PC-9 (cell line): ENCODE data around the gene TGFB1. TPM values are rescaled to one million over a fixed set of nuclear protein-coding genes. Genes with fewer than 3 reads are reported as not detected.

Experiments
- BruUV-seq: library from RNA; stranded (reverse); fragments of 400-500 nt; replicated peaks from 2 replicates; lab custom pipeline; 2021; lab: Mats Ljungman, UMichigan
- CTCF ChIA-PET: fragments of 300-600 bp; sonication (Branson Sonifier 250); formaldehyde crosslinking; loops from one replicate; lab custom pipeline; 2022; ENCODE audit warnings: antibody characterized with exemption; lab: Charles Lee
- POLR2A ChIA-PET: fragments of 300-600 bp; sonication (Branson Sonifier 250); formaldehyde crosslinking; loops from one replicate; lab custom pipeline; 2022; ENCODE audit warnings: antibody characterized with exemption; ENCODE audit not compliant: unreplicated experiment; lab: Charles Lee
- DNase-seq, 2 experiments: peaks; one replicate each; pipeline versions ENCODE4 v3.0.0 to v3.0.0-alpha.2; 2015 to 2022; ENCODE audit warnings: mixed read lengths in 1 of 2
- H2AFZ ChIP-seq: fragments of 200-600 bp; sonication (generic); 2 replicates; pipeline ENCODE4 v1.8.1; 2017; ENCODE audit warnings: antibody characterized with exemption
- H3F3A ChIP-seq: fragments of 200-600 bp; sonication (generic); 2 replicates; pipeline ENCODE4 v1.8.1; 2017; ENCODE audit warnings: antibody characterized with exemption, mild to moderate bottlenecking, low read depth; ENCODE audit not compliant: insufficient read depth
- H3K27ac ChIP-seq: fragments of 200-600 bp; sonication (generic); 2 replicates; pipeline ENCODE4 v1.6.1; 2016; ENCODE audit warnings: mixed run types
- H3K27me3 ChIP-seq: fragments of 200-600 bp; sonication (generic); 2 replicates; pipeline ENCODE4 v1.6.1; 2016; ENCODE audit warnings: low read depth, mixed run types; ENCODE audit not compliant: insufficient read depth
- H3K36me3 ChIP-seq: fragments of 200-600 bp; sonication (generic); 2 replicates; pipeline ENCODE4 v1.6.1; 2016; ENCODE audit warnings: low read depth, mixed run types
- H3K4me1 ChIP-seq: fragments of 200-600 bp; sonication (generic); replicated peaks from 2 replicates; pipeline ENCODE4 v1.6.1; 2016; ENCODE audit warnings: mixed run types; ENCODE audit not compliant: insufficient read depth
- H3K4me2 ChIP-seq: fragments of 200-600 bp; sonication (generic); 2 replicates; pipeline ENCODE4 v1.6.1; 2017; ENCODE audit warnings: mixed run types
- H3K4me3 ChIP-seq: fragments of 200-600 bp; sonication (generic); 2 replicates; pipeline ENCODE4 v1.6.1; 2016; ENCODE audit warnings: mixed run types
- H3K79me2 ChIP-seq: fragments of 200-600 bp; sonication (generic); 2 replicates; pipeline ENCODE4 v1.6.1; 2017; ENCODE audit warnings: low read depth, mixed run types
- H3K9me2 ChIP-seq: fragments of 200-600 bp; sonication (generic); 2 replicates; pipeline ENCODE4 v1.8.1; 2017; ENCODE audit warnings: mild to moderate bottlenecking; ENCODE audit not compliant: insufficient read depth
- H3K9me3 ChIP-seq: fragments of 200-600 bp; sonication (generic); 2 replicates; pipeline ENCODE4 v1.8.1; 2016; ENCODE audit warnings: low read depth; ENCODE audit not compliant: insufficient read depth
- H4K20me1 ChIP-seq: fragments of 200-600 bp; sonication (generic); 2 replicates; pipeline ENCODE4 v1.8.1; 2017; ENCODE audit not compliant: insufficient read depth
- CTCF ChIP-seq: fragments of 200-600 bp; sonication (generic); conservative IDR thresholded peaks from 2 replicates; pipeline ENCODE4 v1.6.1; 2017; ENCODE audit warnings: mixed run types, antibody characterized with exemption, mild to moderate bottlenecking, moderate library complexity
- EZH2 ChIP-seq: fragments of 200-600 bp; sonication (generic); IDR thresholded peaks from 2 replicates; pipeline ENCODE4 v1.8.0; 2017; ENCODE audit warnings: antibody characterized with exemption, low read depth
- intact Hi-C: fragments of 100-400 bp; cut with micrococcal nuclease; formaldehyde crosslinking; loops from one replicate; pipeline ENCODE4 v1.10.0; 2022; ENCODE audit not compliant: unreplicated experiment
- total RNA-seq: library from RNA; stranded (reverse); gene quantifications from 2 replicates; pipeline ENCODE4 v1.2.3, GENCODE V29; 2021

Gene TGFB1
- total RNA-seq, 1 experiment from 2014 or later = 67.9 TPM

- DNase-seq = peak in 1 of 2 experiments; percentile 73
- H3K4me3 ChIP-seq = peak overlapping the region; percentile 80
- peaks cover 15% of the 10 kb centered on the region; the same call in 1 of the 2 replicates for H3F3A ChIP-seq
- peaks cover 15% of the 10 kb centered on the region for H3K4me1 ChIP-seq
- H3K36me3 ChIP-seq = no peaks in the 10 kb centered on the region
- ChIA-PET POLR2A (interaction anchor here (0.6 to 0.9 kb wide), 5 partner anchors 28 to 1066 kb away, joined by 3 to 13 read pairs (median 3); no protein-coding TSS in a partner anchor), CTCF (interaction anchor here (0.5 to 1.6 kb wide), 5 partner anchors 9 to 406 kb away, joined by 3 to 10 read pairs (median 6); partner anchors contain the start of genes B9D2 and HNRNPUL1)
- no peaks in the 10 kb centered on the region; the same call in 1 of the 2 replicates for H3K79me2 ChIP-seq
- H3K4me2 ChIP-seq = peak overlapping the region; percentile 98
- H3K27me3 ChIP-seq = no peaks in the 10 kb centered on the region
- no peaks in the 10 kb centered on the region for H3K9me3 ChIP-seq
- no TSS peak for BruUV-seq
- no peak overlapping the region for H3K27ac ChIP-seq
- TF ChIP-seq EZH2 (no peak), CTCF (peak; percentile 60)
- H3K9me2 ChIP-seq = no peaks in the 10 kb centered on the region
- no peaks in the 10 kb centered on the region for H4K20me1 ChIP-seq
- H2AFZ ChIP-seq = peak overlapping the region; percentile 74
- intact Hi-C loops = loop anchor here (1.0 to 10.0 kb wide), 6 partner anchors 26 to 691 kb away; partner anchors contain the start of genes BCKDHA, CCDC97, DMAC2 and EXOSC5
Measured at GRCh38 chr19:41352609-41353465, 885 bp downstream of the TGFB1 start.

GRCh38 chr19:41352279-41352608, 1.5 kb downstream of the TGFB1 start:
- Histone ChIP-seq H3K4me3 (peak overlapping the region; percentile 80), H3K36me3 (no peaks in the 10 kb centered on the region), H3K4me2 (peak overlapping the region; percentile 98), H3F3A (peaks cover 15% of the 10 kb centered on the region; the same call in 1 of the 2 replicates), H3K27ac (no peak overlapping the region), H3K9me2 (no peaks in the 10 kb centered on the region), H4K20me1 (no peaks in the 10 kb centered on the region), H3K9me3 (no peaks in the 10 kb centered on the region), H3K4me1 (peaks cover 15% of the 10 kb centered on the region), H2AFZ (peak overlapping the region; percentile 74), H3K79me2 (no peaks in the 10 kb centered on the region; the same call in 1 of the 2 replicates), H3K27me3 (no peaks in the 10 kb centered on the region)
- BruUV-seq = no TSS peak
- ChIA-PET POLR2A (interaction anchor here (0.6 to 0.9 kb wide), 2 partner anchors 89 to 1066 kb away, joined by 6 to 13 read pairs; no protein-coding TSS in a partner anchor), CTCF (interaction anchor here (0.5 to 1.6 kb wide), 7 partner anchors 9 to 407 kb away, joined by 3 to 10 read pairs (median 4); partner anchors contain the start of genes B9D2 and HNRNPUL1)
- TF ChIP-seq EZH2 (no peak), CTCF (no peak)
- intact Hi-C loops = loop anchor here (1.0 to 10.0 kb wide), 5 partner anchors 25 to 690 kb away; partner anchors contain the start of genes BCKDHA, CCDC97, DMAC2 and EXOSC5
- no peak for DNase-seq
